Measurements from ENCODE around the gene KDM3A. TPM values are rescaled to one million over a fixed set of nuclear protein-coding genes. Genes with fewer than 3 reads are reported as not detected.

Gene KDM3A
- polyA plus RNA-seq, 4 donors: 37.6 to 67.1 (median 59.1) TPM

DNA sequence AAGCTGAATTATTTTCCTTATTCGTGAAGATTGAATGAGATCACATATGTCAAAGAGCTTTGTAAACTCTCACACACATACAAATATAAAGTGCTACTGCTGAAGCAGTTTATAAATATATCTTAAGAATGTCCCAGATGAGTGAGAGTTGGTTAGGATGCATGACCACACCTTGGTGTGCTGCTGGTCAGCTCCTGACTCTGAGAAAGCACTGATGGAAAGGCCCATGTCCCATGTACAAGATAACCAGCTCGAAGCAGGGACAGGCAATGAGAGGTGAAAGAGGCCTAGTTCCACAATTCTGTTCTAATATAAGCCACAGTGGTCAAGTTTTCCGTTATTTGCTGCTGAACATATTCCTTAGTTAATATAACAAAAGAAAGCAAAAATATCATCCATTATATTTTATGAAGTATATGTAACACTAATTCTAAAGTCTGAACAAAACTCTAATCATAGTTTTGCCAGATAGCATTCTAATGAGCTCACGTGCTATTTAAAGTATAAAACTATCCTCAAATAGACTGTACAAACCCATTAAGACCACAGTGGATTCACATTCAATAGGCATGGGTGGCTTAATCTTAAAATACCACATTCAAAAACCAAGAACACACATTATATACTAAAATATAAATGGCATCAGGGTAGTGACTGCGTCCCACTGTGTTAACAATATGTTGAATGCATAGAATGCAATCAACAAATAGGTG, 72.9 kb downstream of the KDM3A start:
- DNase-seq (ENCODE audit: low read depth in 4 of 4, low spot score in 3 of 4): no peak

DNA sequence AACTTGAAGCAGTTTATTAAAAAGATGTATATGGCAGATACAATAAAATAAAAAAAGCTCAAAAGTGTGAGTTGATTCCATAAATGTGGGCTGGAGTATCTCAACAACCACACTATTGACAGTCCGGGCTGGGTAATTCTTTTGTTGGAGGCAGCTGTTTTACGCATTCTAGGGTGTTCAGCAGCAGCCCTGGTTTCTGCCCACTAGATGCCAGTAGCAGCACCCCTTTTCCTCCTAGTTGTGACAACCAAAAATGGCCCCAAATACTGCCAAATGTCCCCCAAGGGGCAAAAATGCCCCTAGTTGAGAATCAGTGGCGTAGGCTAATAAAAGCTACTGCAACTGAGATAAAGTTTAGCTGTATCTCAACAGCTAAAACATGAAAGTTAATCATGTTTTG, 77.3 kb downstream of the KDM3A start:
- DNase-seq (ENCODE audit: low read depth in 4 of 4, low spot score in 3 of 4): no peak

DNA sequence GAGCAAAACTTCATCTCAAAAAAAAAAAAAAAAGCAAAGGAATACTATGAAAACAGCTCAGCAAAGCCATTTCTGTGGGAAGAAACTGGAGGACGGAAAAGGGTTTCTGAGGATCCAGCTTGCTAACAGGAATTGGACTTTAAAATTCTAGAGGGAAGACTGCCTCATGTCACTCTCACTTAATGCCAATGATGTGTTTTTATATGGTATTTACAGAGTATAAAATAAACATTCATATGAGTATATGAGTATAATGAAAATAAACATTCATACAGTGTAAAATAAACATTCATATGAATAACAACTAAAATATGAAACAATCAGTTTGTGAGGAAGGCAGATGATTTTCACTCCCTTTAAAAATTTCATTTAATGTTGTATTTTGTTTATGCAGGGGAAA, 78.2 kb downstream of the KDM3A start:
- no peak for DNase-seq (ENCODE audit: low read depth in 4 of 4, low spot score in 3 of 4)

DNA sequence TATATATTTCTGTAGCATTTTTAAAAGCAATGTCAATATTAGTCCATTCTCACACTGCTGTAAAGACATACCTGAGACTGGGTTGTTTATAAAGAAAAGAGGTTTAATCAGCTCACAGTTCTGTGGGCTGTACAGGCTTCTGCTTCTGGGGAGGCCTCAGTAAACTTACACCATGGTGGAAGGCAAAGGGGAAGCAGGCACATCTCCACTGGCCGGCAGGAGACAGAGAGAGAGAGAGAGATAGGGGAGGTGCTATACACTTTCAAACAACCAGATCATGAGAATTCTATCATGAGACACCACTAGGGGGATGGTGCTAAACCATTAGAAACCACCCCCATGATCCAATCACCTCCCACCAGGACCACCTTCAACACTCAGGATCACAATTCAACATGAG, 79.0 kb downstream of the KDM3A start:
- no peak for DNase-seq (ENCODE audit: low read depth in 4 of 4, low spot score in 3 of 4)

DNA sequence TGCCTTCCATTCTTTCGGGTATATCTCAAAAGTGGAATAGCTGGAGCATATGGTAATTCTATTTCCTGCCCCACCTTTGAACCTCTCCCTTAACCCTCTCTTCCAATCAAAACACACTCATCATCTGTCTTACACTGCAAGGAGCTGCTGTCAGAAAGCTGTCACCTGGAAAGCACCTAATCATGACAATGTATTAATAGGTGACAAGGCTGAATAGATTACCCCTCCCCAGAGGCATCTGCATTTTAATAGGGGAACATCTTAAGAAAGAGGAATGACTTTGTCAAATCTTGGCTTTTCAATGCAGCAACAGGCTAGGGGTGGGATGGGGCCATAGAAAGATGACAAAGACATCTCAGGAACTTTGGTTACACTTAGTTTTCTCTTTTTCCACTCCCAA, 80.8 kb downstream of the KDM3A start:
- no peak for DNase-seq (ENCODE audit: low read depth in 4 of 4, low spot score in 3 of 4)

DNA sequence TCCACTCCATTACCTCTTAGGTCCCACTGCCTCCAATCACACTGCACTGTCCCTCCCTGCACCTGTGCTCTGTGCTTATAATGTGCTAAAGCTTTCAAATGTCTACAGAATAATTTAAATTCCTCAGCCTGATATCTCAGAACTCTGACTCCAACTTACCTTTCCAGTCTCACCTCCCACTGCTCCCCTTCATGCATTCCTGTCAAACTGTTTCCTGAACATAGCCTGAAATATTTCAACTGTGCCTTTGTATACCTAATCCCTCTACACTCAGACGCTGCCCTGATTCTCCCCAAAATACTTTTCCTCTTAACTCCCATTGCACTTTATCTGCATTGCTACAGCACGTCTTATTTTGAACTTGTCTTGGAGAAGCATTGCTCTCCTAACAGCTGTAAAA, 81.5 kb downstream of the KDM3A start:
- DNase-seq (ENCODE audit: low read depth in 4 of 4, low spot score in 3 of 4): no peak

DNA sequence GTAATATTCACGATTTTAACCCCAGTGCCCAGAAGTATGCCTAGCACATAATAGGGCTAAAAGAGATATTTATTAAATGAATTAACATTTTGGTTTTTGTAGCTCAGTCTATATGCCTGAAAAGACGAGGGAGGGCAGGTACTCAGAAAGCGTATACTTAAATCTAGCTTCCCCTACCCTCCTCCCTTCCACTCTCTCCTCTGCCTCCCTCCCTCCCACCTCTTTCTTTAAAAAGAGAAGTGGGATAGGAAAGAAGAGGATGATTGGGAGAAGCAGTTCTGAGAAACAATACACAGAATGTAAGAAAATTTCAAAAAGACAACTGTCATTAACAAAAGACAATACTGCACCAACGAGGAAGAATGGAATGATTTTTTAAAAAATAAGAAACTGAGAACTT, 82.3 kb downstream of the KDM3A start:
- no peak for DNase-seq (ENCODE audit: low read depth in 4 of 4, low spot score in 3 of 4)

DNA sequence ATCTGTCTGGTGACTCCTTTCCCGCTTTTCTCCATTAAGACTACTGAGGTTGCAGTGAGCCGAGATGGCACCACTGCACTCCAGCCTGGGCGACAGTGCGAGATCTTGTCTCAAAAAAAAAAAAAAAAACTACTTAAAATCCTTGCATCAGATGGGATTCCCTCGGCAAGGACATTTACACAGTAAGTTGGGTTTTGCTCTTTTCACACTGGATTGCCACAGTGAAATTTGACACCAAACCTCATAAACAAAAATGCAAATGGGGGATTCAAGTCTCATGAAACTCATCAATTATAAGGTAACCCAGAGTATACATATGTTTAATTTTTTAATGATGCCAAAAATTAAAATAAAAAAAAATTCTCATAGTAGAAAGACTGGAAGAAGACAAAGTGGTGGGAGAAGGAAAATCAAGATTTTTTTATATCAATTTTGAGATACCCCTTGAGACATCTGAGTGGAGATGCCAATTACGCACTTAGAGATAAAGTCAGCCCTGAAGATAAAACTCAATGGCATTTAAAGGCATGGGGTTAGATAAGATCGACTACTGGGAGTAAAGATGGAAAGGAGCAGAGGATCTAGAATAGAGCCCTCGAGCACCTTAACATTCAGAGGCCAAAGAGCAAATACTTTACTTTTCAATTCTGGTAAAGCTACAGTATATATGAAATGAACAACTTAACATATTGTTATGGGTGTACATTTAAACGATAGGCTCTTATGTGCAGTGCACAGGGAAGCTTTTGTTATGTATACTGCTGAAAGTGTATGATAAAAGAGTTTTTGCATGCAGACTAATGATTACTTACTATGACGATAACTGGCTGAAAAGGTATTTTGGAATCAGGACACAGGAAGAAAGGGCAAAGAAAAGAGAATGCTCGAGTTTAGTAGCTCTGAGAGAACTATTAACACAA, 84.5 kb downstream of the KDM3A start:
- DNase-seq (ENCODE audit: low read depth in 4 of 4, low spot score in 3 of 4): no peak

DNA sequence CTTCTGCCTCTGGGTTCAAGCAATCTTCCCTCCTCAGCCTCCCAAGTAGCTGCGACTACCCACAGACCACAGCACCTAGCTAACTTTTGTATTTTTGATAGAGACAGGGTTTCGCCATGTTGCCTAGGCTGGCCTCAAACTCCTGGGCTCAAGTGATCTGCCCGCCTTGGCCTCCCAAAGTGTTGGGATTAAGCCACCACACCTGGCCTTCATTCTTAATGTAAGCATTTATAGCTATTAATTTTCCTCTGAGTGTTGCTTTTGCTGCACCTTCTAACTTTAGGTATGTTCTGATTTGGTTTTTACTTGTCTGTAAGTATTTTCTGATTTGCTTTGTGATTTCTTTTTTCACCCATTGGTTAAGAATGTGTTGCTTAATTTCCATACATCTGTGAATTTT, 92.4 kb downstream of the KDM3A start:
- DNase-seq (ENCODE audit: low read depth in 4 of 4, low spot score in 3 of 4): no peak

DNA sequence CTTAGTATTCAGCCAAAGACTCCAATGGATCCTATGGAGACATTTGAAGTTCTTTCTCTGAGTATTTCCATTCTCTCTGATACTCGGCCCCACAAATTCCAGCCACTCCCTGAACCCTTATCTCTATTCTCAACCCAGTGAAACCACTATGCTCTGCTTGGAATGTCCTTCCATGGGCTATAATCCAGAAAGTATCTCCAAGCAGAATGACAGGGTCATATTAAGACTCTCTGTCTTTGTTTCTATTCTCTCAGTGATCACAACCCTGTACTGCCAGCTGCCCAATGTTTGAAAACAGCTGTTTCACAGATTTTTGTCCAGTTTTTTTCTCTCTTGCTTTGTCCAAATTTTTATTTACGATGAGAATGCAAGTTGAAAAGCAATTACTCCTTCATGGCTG, 100.2 kb downstream of the KDM3A start:
- no peak for DNase-seq (ENCODE audit: low read depth in 4 of 4, low spot score in 3 of 4)

Other genes with a start within 250 kb of the KDM3A start
- 100 to 1,000 TPM in 3 of 4 donors, 10 to 100 TPM in 1; 63.1 to 111 (median 108) TPM for gene IMMT, start 245.9 kb upstream of the KDM3A start, polyA plus RNA-seq (ENCODE audit: insufficient read length in 4 of 4)
- gene MRPL35, start 241.9 kb upstream of the KDM3A start, polyA plus RNA-seq (ENCODE audit: insufficient read length in 4 of 4): 10 to 100 TPM; 38.4 to 62.0 (median 50.5) TPM
- 10 to 100 TPM in 1 of 4 donors, 1 to 10 TPM in 3; 3.3 to 11.0 (median 4.1) TPM for gene REEP1, start 103.7 kb upstream of the KDM3A start, polyA plus RNA-seq (ENCODE audit: insufficient read length in 4 of 4)
- 100 to 1,000 TPM; 121 to 149 (median 135) TPM for gene CHMP3, start 122.1 kb downstream of the KDM3A start, polyA plus RNA-seq (ENCODE audit: insufficient read length in 4 of 4)
- gene RNF103, start 182.5 kb downstream of the KDM3A start, polyA plus RNA-seq (ENCODE audit: insufficient read length in 4 of 4): 10 to 100 TPM; 31.4 to 44.8 (median 37.8) TPM

All from left renal pelvis (tissue), 4 donors.